ENCODE results near the gene FBXL5. TPM values are rescaled to one million over a fixed set of nuclear protein-coding genes. Genes with fewer than 3 reads are reported as not detected.

Gene FBXL5
- polyA plus RNA-seq, 1 experiment, result 20.5 TPM

Other genes starting within 250 kb of the FBXL5 start
- gene C1QTNF7, start 227.3 kb downstream of the FBXL5 start, polyA plus RNA-seq (2011; rRNA removed), result 0.01 and 0.06 TPM in 2 replicates
- gene CC2D2A, start 185.5 kb downstream of the FBXL5 start, polyA plus RNA-seq (2011; rRNA removed), result 10.0 and 14.4 TPM in 2 replicates
- 19.5 and 29.0 TPM in 2 replicates for gene FAM200B, start 26.5 kb upstream of the FBXL5 start, polyA plus RNA-seq (2011; rRNA removed)
- 38.5 and 39.1 TPM in 2 replicates for gene BST1, start 47.7 kb upstream of the FBXL5 start, polyA plus RNA-seq (2011; rRNA removed)
- gene CD38, start 123.0 kb upstream of the FBXL5 start, polyA plus RNA-seq (2011; rRNA removed), result not detected in 2 replicates

All from BJ (cell line).